Skeletal muscle cell (primary cell): ENCODE results near the gene LRRC51.
A peak's percentile ranks its signal among the peaks of the same experiment; 100 is the strongest.

Source experiments
- DNase-seq: peaks from one replicate; pipeline ENCODE4 v3.0.0-alpha.2; 2010; ENCODE audit warnings: low read depth
- H3K4me3 ChIP-seq: 2 replicates; pipeline ENCODE4 v1.5.1; 2011; ENCODE audit warnings: low read depth, mild to moderate bottlenecking, control low read depth, low read length, moderate library complexity

LRRC51 gene, protein sequence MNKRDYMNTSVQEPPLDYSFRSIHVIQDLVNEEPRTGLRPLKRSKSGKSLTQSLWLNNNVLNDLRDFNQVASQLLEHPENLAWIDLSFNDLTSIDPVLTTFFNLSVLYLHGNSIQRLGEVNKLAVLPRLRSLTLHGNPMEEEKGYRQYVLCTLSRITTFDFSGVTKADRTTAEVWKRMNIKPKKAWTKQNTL

DNA sequence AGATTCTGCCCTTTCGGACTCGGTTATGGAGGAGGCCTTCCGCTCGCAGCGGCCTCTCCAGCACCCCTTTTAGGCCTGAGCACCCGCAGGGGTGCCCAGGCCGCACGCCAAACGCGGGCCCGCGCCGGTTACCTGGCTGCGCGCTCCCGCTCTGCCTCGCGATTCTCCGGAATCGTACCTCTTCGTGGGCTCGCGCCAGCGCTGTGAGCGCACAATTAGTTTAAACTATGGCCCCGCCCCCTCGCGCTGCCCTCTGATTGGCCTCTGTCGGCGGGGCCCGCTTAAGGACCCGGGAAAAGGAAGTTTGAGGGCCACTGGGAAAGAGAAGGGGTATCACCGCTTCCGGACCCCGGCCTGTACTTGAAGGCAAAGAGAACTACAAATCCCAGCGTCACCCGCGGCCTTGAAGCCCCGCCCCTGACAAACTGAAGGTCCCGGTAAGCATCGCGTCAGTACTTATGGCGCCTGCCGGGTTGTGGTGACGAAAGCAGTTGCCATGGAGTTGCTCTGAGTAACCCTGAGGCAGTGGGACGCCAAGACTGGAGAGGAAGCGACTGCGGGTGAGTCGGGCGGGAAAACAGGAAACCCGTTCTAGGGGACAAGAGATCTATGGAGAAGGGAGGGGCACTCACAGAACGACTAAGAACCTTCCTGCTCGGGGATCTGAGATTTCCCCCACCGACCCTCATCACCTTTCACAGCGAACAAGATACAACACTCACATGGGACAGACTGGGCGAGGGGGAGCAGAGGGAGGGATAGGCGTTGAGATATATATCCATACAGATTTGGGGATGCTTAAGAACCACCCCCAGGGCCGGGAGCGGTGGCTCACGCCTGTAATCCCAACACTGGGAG lies at the start of gene LRRC51, which contains the start of gene NUMA1:
TSS of gene LRRC51 (plus strand) at position 525 of the 858 bp plus-strand sequence. CDS start 8,234 bp downstream, outside the sequence.
TSS of gene NUMA1 (minus strand) at position 217 of the 858 bp plus-strand sequence. CDS start 44,599 bp downstream, outside the sequence.
- peak within 1 kb of the TSS; percentile 81 for H3K4me3 ChIP-seq
- peak; percentile 100 for DNase-seq

DNA sequence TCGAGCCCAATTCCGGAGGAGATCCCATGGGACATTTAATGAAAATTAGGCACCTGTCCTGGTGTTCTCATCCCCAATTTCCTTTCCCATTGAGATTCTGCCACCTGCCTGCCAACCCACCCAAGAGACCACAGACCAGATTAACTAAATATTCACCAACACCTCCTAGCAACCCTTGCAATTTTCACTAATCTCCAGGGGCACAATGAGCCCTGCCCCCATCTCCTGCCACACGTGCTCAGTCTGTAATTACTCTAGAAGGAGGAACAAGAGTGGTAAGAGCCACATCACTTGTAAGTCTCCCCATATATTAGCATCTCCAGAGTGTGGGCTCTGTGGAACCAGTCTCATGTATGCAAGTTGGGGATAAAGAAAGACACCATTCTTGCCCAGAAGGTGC lies 44.0 kb upstream of the LRRC51 start:
- DNase-seq: no peak
- H3K4me3 ChIP-seq: no peak overlapping the region

DNA sequence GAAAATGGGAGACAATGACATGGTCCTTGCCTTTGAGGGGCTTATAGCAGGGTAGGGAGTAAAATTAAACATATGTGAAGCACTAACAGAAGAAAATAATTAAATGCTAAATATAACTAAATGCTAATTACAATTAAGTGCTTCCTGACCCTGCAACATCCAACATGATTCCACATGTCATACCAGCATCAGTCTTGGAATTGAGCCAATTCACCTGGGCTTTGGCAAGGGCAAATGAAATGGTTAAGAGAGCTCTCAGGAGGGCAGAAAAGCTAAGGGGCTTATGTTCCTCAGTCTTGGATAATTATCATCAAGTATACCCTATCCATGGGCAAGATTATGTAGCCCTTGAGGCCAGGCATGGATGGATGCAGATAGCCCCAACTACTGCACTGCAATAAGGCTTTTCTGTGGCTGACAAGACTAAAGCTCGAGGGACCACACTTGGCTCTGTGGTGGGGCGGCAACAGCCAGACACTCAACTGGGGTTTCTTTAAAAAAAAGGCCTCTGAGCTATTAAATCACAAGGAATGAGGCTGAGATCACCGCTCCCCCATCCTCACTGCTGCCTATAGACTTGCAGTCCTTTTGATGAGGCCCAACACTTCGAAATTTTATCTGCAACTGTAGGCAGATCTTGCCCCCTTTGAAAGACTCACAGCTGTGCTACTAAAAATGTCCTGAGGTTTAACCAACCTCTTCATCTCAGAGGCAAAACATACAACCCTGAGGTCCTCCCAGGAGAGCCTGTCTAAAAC lies 42.9 kb upstream of the LRRC51 start:
- H3K4me3 ChIP-seq: peak overlapping the region; percentile 66

DNA sequence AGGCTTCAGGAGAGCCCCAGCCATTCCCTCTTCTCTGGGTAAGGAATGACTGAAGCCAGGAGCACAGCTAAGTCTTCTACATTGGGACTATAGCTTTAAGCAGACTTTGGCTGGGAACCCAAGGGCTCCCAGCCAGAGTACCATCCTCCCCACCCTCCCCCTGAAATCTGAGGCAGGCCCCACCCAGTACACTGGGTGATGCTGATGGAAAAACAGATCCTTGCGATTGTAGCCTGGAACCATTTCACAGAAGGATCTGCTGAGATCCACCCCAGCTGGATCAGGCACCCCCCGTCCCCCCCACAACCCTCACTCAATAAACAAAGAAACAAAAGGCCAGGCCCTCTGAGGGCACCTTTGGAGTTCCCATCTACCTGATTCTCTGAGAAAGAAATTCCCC lies 42.2 kb upstream of the LRRC51 start:
- peak; percentile 54 for DNase-seq
- H3K4me3 ChIP-seq: peak overlapping the region; percentile 66

More for the DNA sequence above, 42.9 kb upstream of the LRRC51 start:
- peak; percentile 19 for DNase-seq

DNA sequence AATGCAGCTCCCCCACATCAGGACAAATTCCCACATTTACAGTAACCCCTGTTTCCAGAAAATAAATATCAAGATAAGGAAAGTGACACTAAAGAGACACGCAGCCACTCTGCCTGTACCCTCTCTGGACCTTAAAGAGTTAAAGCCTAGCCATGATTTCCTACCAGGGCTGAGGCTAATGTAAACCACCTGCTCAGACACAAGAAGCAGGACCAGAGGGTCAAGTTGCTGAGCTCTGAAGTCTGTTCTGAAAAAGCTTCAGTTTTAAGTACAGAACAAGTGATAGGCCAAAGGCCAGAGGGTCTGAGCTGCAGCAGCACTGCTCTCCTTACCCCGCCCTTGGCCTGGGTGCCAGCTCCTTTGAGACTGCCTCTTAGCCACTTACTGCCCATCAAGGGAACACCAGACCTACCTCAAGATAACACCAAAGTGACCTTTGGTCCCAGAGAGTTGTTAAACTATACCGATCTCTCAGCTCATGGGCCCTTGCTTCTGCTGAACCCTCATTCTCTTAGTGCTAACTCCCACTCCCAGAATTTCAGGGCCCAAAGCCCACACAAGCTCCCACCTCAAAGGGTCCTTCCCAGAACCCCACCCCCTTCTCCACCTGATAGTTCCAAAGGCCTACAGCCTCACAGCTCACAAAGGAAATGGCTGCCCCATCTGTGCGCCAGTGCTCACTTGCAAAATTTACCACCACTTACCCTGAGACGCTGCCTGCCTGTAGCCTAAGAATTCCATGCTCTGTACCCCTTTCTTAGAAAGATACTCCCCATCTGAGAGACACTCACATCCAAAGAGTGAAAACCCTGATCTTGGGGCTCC lies 41.4 kb upstream of the LRRC51 start:
- peak overlapping the region; percentile 66 for H3K4me3 ChIP-seq
- no peak for DNase-seq

DNA sequence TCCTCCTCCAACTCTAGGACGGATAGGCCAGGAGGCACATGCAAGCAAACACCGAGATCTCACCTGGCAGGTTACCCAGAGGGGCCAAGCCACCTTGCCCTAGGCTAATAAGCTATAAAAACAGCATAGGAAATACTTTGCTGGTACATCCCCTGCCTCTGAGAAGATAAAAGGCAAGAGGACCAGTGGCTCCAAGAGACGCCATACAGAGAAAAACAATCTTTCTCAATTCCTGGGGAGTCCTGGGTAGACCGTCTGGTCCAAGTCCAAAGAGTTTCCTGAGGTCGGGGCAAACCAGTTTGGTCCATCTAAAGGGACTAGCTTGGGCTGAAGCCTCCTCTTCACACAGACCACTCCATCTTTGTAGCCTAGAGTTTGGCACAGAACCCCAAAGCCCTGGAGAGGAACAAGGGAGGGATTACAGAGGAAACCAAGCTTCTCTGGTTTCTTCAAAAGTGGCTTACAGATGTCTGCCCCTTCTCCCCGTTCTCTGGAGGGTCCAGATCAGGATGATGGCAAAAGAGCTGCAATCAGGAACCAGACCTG lies 40.7 kb upstream of the LRRC51 start:
- peak overlapping the region; percentile 66 for H3K4me3 ChIP-seq
- DNase-seq: no peak

DNA sequence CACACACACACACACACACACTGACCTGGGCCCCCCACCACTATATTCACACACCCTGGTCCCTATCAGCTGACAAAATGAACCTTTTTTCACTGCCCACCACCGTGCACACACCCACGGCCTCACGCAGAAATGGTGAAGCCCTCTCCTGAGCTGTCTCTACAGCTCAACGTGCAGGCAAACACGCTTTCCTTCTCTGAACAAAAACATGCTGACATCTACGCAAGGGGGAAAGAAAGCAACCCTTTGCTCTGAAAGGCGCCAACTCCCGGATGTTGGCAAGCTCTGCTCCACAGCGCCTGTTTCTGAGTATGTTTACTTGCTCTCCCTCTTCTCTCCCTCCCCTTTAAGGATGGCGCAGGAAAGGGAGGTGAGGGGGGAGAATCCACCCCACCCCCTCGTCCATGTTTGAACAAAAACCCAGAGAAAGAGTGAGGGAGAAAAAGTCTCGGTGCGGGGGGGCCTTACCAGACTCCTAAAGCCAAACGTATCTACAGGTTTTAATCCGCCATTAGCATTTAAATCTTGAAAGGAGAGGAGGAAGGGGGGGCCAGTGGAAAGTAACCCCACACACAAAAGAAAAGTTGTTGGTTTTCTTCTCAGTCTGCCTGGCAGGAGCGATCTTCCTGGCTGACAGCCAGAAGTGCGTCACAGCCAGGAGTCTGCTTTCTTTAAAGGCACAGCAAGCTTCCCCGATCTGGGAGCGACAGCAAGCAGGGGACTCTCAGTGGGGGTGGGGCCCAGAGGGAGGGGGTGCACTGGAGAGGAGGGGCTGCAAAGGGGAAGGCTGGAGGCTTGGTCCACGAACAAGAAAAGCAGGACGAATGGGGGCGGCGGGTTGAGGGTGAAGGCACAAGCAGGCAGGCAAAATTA lies 39.9 kb upstream of the LRRC51 start:
- H3K4me3 ChIP-seq: peak overlapping the region; percentile 66
- peak; percentile 89 for DNase-seq

DNA sequence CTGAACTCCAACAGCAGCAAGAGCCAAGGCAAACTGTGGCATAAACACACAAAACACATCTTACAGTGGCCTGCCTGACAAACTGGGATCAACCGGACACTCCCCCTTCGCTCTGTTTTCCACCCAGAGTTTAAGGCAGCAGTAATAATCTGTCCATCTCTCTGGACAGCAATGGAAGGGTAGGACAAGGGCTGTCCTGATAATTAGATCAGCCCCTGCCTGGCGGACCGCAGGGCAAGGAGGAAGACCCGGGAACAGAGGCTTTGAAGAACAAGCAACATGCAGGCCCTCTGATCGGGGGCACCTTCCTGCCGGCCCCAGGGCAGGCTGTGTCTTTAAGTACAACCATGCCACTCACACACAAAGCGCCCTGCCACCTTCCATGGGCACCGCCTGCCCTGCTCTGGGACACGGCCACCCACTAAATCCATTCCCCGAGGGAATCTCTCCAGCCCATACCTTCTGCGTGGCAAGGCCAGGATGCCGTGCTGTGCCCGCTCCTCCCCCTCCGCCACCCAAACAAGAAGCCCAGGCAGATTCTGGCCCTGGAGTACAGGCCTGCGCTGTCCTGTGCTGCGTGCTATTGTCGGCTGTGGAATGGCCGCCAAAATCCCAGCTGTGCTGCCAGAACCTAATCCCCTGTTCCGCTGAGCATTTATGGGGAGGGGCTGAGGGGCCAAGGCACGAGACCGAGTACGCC lies 39.1 kb upstream of the LRRC51 start:
- peak; percentile 35 for DNase-seq
- peak overlapping the region; percentile 66 for H3K4me3 ChIP-seq

DNA sequence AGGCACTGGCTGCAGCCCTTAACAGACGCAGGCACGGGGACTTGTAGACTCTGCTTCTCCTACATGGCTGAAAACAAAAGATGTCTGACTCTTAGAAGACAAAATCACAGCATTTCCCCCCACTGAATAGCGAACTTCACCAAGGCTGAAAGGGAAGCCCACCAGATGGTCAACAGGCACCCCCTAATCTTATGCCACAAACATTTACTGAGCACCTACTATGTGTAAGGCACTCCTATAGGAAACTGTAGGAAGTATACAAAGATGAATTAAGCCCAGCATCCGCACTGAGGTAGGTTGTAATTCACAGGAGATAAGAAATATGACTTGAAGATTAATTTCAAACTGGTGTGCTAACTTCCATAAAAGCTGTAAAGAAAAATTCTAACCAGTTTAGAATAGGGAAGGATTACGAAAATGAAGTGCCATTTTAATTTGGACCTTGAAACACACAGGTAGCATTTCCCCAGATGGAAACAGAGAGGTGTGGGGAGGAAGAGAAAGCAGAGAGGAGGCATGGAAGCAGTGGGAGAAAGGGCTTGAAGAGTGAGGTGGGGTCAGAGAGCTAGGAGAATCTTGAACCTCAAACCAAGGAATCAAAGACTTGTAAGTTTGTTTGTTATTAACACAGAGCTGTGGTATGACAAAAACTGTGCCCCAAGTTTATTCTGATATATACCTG lies 38.4 kb upstream of the LRRC51 start:
- H3K4me3 ChIP-seq: peak overlapping the region; percentile 66
- no peak for DNase-seq

DNA sequence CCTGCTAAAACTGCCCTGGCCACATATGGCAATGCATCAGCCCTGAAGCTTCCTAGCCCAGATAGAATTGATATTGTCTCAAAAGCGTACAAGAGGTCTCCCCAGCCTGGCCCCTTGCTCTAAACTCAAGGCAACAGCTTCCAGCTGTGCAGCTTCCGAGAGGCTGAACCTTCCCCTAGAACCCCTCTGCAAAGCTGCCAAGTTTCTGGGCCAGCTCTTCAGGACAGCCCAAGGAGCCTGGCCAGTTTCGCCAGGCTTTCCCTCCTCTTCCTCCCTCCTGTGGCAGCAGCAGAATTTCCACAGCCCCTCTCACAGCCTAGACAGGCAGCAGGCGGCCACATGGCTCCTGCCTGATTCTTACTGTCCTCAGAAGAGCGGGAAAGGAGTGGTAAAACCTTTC lies 34.8 kb upstream of the LRRC51 start:
- no peak for DNase-seq
- H3K4me3 ChIP-seq: no peak overlapping the region

DNA sequence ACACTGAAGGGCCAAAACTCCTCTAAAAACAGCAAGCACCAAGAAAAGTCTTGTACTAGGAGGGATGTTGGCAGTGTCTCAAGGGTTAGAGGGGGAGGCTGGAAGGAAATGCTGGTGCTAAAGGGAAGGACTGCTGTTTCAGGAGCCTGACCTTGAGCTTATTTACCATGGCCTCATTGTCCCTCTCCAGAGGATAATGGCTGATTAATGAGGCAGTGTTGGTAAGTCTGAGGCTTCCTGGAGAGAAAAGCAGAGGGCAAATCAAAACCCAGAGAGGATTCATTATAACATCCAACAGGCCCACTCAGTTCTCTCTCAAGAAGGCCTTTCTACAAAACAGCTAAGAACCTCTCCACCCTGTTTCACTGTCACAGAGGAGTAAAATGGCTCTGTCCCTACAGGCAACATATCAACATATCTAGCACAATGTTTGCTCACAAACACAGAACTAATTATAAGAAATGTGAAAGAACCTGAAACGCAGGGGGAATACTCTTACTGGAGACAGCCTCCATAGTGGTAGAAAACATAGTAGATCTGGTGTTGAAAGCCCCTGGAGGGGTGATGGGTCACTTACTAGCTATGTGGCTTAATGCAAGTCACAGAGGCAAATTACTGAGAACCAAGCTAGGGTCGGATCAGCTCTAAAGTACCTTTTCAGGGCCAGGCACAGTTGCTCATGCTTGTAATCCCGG lies 31.7 kb upstream of the LRRC51 start:
- H3K4me3 ChIP-seq: no peak overlapping the region
- no peak for DNase-seq

DNA sequence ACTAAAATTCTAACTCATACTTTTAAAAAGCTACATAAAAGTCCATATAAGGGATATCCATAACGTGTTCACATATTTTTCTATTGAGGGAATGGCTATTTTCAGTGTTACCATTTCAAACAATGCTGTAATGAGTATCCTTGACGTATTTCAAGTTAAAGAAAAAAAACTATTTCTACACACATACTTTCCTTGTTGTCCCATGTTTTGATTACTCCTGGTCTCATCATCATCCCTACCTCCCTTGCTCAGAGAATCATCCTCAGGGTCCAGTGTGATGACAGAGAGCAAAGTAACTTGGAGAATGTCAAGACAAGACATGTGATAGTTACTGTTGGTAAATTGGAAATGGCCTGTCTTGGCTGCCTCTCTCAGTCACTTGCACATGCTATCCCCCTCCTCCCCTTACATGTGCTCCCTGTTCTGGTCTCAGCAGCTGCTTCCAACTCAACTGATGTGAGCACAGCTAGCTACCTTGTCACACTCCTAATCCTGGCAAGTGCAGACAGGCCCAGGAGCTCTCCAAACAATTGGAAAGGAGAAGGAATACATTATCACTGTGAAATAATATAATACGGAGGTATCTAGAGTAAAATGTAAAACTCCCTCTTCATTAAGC lies 22.1 kb upstream of the LRRC51 start:
- no peak for DNase-seq
- no peak overlapping the region for H3K4me3 ChIP-seq

DNA sequence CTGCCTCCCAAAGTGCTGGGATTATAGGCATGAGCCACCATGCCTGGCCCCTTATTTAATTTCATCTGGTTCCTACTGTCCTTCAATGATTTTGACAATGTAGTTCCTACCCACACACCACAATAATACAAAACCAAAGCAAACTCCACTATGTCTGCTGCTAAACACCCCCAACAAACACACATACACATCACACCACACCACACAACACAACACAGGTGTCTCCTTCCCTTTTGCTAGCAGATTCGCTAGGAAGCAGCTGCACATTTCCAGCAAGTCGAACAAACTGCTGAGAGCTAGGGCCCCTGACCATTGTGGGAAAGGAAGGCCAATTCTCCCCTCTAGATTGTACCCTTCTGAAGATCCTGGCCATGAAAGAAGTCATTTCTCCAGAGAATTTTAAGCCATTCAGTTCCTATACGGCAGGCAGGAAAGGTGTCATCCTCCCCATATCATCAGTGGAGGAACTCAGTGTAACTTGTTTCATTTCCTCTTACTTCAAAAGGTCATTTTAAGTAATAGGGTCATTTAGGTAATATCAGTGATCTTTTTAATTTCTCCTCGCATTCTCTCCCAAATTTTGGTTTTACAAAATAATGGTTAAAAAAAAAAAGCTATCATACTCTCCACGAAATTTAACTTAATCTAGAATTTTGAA lies 18.8 kb upstream of the LRRC51 start:
- DNase-seq: no peak
- no peak overlapping the region for H3K4me3 ChIP-seq

DNA sequence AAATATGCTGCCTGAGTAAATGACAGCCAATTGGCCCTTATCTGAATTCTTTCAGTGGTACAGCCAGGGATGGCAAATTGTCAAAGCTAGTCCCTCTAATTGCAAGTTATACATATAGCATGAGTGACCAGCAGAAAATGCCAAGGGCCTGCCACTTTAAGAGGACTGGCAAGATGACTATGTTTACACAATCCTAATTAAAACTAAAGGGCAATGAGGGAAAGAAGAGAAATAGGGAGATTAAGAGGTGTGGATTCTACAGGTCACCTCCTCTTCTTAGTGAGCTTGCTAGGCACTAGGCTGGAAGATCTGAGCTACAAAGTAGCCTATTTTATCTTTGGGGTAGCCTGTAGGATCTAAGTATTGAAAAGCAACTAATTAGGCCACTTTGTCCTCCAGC lies 13.8 kb upstream of the LRRC51 start:
- no peak overlapping the region for H3K4me3 ChIP-seq
- DNase-seq: no peak

DNA sequence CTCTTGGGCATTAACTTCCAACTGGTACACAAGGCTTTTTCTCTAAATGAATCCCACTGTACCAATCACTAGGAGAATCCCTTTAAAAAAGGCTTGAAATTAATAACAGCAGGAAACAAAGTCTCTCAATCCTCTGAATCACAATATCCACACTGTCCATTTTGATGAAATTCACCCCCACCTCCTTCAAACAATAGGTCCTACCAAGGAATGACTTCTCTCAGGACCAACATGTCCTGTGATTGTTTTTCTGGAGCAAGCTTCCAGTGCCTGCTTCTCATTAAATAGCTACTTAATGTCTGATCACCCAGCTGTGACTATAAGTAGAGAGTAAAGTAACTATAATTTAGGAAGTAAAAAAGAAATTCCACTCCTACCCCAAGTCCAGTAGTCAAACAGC lies 13.4 kb upstream of the LRRC51 start:
- no peak for DNase-seq
- no peak overlapping the region for H3K4me3 ChIP-seq
